ENCODE data around the gene LATS2.
A peak's percentile ranks its signal among the peaks of the same experiment; 100 is the strongest.

LATS2 gene

GRCh38 chr13:21046203-21046602 lies 15.2 kb downstream of the LATS2 start:
- no peak for DNase-seq

GRCh38 chr13:21045100-21045499 lies 16.3 kb downstream of the LATS2 start:
- peak; percentile 75 to 76 for DNase-seq

DNA sequence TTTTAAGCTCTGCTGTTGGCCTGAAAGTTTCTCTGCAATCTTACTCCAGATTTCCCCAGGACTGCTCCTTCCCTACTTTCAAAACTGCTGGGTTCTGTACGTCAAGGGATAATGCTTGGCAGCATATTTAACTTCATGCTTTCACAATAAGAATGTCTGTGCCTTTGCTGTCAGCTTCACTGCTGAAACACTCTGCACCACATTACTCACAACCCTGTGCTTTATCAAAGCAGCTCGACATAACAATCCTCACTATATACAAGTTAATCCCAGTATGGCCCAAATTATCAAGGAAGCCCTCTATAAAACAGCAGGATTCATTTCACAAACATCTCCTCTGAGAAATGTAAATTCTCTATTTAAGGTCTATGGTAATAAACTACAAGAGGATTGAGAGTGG lies 17.5 kb downstream of the LATS2 start:
- DNase-seq: no peak

DNA sequence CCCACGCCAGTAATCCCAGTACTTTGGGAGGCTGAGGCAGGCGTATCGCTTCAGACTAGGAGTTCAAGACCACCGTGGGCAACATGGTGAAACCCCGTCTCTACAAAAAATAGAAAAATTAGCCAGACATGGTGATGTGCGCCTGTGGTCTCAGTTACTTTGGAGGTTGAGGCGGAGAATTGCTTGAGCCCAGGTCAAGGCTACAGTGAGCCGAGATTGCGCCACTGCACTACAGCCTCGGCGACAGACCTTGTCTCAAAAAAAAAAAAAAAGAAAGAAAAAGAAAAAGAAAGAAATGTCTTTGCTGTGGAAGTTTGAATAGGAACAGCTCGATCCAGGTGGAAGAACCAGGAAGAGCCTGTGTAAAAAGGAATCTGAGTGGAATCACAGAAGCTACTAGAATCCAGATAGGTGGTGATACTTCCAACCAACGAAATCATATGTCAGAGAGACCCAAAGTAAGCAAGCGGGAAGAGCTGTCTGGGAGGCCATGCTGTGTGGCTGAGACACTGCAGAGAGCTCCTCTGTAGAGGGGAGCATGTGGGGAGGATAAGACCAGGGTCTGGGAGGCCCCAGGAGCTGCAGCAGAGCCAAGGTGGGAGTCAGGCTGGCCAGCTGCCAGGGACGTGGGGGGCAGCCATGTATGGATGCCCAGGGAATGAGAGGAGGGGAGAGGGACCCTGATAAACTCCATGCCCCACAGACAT lies 21.1 kb downstream of the LATS2 start:
- DNase-seq: no peak

DNA sequence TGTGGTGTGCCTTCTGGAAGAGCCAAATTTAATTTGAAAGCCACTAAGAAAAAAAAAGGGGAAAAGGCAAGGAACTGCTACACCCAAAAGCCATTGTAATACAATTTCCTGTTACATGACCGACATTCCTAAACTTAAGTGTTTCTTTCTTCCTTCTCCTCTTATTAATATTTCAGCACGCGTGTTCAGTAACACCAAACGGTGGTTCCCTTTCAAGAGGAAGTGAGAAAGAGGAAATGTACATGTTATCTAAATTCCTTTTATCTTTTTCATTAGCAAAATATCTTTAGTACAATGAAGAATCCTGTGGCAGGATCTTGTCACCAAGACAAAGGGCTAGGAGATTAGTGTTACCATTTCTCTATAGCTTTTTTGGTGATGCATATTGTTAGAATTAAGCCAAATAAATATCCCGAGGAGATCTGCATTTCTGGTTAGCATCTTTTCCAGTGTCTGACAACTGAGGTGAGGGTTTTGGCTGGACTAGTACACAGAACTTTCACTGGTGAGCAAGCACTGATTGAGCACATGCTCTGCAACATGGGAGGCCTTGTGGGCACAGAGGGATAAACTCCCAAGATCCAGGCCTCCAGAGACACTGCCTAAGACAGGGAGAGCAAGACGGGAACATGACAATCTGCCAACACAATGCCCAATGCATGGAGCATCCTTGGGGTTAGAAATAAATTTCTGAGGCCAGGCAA lies 22.1 kb downstream of the LATS2 start:
- DNase-seq: peak; percentile 48 to 65

DNA sequence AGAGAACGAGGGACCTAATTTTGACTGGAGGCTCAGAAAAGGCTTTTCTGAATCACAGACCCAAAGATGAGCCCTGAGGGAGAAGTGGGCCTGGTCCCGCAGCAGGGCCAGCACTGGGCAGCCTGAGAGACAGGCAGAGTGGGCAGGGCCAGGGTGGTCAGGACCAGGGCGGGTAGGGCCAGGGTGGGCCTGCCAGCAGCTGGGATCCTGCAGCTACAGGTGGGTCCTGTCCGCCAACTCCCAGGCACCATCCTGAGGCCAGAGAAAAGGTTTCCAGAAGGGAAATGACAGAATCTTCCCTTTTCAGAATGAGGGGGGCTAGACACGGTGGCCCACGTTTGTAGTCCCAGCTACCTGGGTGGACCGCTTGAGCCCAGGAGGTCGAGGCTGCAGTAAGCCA lies 23.7 kb downstream of the LATS2 start:
- DNase-seq: no peak

DNA sequence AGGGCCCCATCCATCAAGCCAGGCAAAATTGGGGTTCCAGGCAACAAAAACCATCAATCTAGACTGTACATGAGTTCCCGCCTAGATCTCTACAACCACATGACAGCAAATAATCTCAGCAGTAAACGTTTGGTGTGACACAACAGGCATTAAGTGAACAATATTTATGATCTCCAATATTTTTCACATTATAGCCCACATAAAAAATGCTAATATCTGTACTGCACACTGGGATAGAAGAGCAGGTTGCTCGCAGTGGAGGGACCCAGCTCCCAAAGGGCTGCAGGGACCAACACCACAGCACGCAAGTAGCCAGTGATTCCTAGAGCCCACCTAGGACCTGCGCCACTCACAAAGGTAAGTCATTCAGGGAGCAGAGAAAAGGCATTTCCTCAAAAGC lies 25.9 kb downstream of the LATS2 start:
- DNase-seq: no peak

DNA sequence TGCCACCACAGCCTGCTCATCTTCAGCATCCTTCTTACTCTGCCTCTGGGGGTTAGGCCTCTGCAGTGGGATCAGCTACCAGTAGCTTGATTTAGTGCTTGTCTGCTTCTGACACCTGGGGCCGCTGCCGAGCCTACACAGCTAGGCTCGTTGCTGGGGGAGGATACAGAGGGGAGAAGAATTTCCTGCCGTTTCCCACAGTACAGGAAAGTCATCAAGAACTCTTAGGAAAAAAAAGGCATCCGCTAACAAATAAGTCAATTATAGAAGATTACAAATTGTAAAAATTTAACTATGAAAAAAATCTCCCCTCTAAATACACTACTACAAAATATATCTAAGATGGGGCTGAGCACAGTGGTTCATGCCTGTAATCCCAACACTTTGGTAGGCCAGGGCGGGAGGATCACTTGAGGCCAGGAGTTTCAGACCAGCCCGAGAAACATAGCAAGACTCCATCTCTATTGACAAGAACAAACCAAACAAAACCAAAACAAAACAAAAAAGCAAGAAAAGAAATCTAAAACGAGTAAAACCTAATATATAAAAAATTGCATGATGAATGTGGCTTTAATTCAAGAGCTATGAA lies 26.7 kb downstream of the LATS2 start:
- DNase-seq: no peak

DNA sequence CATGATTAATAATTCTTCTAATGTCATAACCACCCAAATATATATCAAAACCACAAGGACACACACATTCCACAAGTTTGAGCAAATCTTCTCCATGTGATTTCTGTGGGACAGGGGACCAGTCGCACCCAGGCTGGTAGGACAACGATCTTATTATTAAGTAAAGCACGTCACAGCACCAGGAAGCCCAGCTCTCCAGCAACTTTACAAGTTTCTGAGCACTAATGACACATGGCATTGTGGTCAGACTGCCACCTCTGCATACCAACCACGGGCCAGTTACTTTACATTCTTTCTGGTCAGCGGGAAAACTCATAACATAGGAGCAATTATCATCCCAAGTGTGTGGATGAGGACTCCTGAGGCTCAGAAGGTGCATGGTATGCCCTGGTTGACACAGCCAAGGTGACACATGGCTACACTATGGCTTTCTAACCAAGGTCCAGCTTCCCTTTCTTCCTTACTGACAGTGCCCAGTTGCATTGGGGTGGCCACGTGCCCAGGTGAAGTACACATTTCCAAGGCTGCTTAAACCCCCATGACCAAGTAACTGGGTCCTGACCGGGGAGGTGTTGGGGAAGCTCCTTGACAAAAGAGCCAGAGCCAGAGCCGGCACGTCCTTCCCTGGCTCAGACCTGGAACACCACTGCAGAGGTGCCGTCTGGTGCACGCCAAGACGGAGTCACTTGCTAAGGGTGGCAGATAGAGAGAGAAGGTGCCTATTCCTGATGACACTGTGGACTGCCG lies 27.4 kb downstream of the LATS2 start:
- no peak for DNase-seq

GRCh38 chr13:21033212-21033840 lies 28.1 kb downstream of the LATS2 start:
- DNase-seq: no peak

DNA sequence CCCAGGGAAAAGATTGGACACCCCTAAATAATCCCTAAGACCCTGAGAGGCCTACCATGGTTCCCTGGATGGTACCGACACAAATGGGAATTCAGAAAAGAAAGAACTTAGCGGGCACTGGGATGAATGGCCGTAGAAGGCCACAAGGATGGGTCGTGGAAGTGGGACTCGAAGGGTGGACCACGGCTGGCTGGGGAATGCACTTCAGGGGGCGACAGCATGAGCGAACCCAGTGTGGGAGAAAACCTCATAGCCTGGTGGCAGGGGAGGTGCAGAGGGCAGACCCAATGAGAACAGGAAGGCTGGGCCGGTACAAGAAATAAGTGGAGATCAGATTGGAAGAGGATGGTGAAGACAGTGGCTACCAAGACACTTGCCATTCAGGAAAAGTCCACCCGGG lies 28.7 kb downstream of the LATS2 start:
- DNase-seq: no peak

DNA sequence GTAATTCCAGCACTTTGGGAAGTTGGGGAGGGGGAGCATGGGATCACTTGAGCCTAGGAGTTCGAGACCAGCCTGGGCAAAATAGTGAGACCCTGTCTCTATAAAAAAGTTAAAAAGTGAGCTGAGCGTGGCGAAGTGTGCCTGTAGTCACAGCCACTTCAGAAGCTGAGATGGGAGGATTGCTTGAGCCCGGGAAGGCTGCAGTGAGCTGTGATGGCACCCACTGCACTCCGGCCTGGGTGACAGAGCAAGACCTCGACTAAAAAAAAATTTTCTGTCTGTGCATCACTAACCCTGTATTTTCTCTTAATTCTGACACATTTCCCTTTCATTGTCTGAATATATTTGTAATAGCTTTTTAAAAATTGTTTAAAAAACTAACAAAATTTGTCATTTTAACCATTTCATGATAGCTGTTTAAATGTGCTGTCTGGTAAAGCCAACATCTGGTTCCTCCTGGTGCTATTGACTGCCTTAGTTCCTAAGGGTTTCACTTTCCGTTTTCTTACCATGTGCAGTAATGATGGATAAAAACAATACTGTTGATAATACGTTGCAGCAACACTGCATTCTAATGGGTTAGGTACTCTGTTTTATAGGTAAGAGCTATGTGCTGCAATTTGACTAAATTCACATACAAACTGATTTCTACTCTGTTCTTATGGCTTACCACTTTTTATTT lies 29.7 kb downstream of the LATS2 start:
- no peak for DNase-seq

- no peak for DNase-seq
Measured at GRCh38 chr13:21025539-21025938, 35.8 kb downstream of the LATS2 start.

- peak; percentile 21 to 25 for DNase-seq
Measured at GRCh38 chr13:21022056-21022979, 39.1 kb downstream of the LATS2 start.

- DNase-seq: no peak
Measured at GRCh38 chr13:21020581-21020980, 40.8 kb downstream of the LATS2 start.

- DNase-seq: no peak
Measured at GRCh38 chr13:21020176-21020575, 41.2 kb downstream of the LATS2 start.

DNA sequence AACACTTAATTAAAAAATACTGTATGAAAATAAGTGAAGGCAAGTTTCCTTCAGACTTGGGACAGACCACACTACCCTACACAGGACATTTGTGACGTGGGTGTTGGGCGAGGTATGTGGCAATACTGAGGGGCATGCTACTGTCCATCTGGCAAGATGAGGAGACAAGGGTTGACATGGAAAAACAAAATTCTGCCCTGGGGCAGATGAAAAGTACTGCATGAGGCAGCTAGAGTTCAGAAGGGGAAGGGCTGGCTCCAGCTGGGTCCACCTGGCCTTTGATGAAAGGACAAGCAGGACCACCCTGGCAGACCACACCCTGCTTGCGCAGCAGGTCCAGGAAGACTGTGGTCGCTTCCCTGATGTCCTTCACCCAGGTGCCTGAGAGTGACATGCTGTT lies 43.2 kb downstream of the LATS2 start:
- no peak for DNase-seq

- DNase-seq: no peak
Measured at GRCh38 chr13:21016487-21016886, 44.9 kb downstream of the LATS2 start.

GRCh38 chr13:21015284-21015683 lies 46.1 kb downstream of the LATS2 start:
- no peak for DNase-seq

- no peak for DNase-seq
Measured at GRCh38 chr13:21014502-21015170, 46.8 kb downstream of the LATS2 start.

GRCh38 chr13:21014139-21014501 lies 47.3 kb downstream of the LATS2 start:
- no peak for DNase-seq
